Measurements from ENCODE around the gene PCDH9. TPM values are rescaled to one million over a fixed set of nuclear protein-coding genes. Genes with fewer than 3 reads are reported as not detected.

Gene PCDH9
- total RNA-seq, 1 experiment from 2014 or later: 0.11 TPM

DNA sequence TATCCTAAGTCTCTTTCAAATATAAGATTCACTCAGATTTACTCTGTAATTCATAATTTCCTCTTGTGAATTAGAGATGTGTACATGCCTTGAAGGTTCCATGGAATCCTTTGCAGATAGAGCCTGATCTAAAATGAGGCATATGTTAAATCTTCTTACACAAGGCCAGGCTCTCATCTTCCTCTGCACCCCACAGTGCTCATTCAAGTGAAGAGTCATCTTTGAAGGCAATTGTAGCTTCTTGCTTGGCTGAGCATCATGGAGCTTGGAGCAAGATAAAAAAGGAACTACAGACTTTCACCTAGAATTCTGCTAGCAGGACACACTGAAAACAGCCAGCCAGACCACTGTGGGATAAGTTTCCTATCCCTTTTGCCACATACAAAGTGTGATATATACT is 566.4 kb downstream of the PCDH9 start:
- TF ChIP-seq, protein P1, sequence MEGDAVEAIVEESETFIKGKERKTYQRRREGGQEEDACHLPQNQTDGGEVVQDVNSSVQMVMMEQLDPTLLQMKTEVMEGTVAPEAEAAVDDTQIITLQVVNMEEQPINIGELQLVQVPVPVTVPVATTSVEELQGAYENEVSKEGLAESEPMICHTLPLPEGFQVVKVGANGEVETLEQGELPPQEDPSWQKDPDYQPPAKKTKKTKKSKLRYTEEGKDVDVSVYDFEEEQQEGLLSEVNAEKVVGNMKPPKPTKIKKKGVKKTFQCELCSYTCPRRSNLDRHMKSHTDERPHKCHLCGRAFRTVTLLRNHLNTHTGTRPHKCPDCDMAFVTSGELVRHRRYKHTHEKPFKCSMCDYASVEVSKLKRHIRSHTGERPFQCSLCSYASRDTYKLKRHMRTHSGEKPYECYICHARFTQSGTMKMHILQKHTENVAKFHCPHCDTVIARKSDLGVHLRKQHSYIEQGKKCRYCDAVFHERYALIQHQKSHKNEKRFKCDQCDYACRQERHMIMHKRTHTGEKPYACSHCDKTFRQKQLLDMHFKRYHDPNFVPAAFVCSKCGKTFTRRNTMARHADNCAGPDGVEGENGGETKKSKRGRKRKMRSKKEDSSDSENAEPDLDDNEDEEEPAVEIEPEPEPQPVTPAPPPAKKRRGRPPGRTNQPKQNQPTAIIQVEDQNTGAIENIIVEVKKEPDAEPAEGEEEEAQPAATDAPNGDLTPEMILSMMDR (IDR thresholded peaks at IDR 0.05; ENCODE audit: insufficient read depth in 1 of 2, low read depth in 1 of 2, low read length in 1 of 2, severe bottlenecking in 1 of 2, unreplicated experiment in 1 of 2): no peak
- ChIA-PET POLR2A (no interaction called here), CTCF (no interaction called here)
- no peaks in the 10 kb centered on the region for H3K27me3 ChIP-seq (replicated peaks; ENCODE audit: control insufficient read depth, insufficient read depth, low read length)
- DNase-seq: no peak
- Mint-ChIP-seq H3K27me3 (ENCODE audit: insufficient read depth, unreplicated experiment) (peaks cover 5% of the 10 kb centered on the region), H3K36me3 (ENCODE audit: insufficient read depth, unreplicated experiment) (no peaks in the 10 kb centered on the region), H3K9me3 (ENCODE audit: unreplicated experiment) (no peaks in the 10 kb centered on the region), H3K27ac (ENCODE audit: unreplicated experiment) (no peak overlapping the region), H3K4me1 (ENCODE audit: low read depth, unreplicated experiment) (no peaks in the 10 kb centered on the region), H3K4me3 (ENCODE audit: unreplicated experiment) (no peak overlapping the region)
- no peaks in the 10 kb centered on the region for H3K4me1 ChIP-seq
- no TSS peak for BruUV-seq (replicated peaks)
- H3K4me3 ChIP-seq (ENCODE audit: low read depth, low read length): no peak overlapping the region
- no peaks in the 10 kb centered on the region for H3K9me3 ChIP-seq
- intact Hi-C loops (cut with micrococcal nuclease; ENCODE audit: unreplicated experiment): no loop called here
- no peaks in the 10 kb centered on the region for H3K36me3 ChIP-seq (ENCODE audit: control insufficient read depth, insufficient read depth, low read length)

DNA sequence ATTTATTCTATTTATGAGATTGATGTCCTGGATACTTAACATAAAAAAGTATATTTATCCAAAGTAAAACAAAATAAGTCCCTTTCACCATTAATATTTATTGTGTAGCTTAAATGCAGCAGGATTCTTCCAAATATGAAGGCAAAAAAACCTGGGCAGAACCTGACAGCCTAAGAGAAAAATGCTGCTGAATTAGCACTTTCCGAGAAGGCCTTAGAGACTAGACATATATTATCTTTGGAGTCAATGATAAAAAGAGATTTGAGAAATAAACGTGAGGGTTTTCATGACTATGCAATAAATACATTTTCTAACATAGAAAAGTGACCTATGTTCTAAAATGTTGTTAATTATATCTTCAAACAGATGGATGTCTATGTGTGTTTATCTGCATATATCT is 566.9 kb downstream of the PCDH9 start:
- no TSS peak for BruUV-seq (replicated peaks)

DNA sequence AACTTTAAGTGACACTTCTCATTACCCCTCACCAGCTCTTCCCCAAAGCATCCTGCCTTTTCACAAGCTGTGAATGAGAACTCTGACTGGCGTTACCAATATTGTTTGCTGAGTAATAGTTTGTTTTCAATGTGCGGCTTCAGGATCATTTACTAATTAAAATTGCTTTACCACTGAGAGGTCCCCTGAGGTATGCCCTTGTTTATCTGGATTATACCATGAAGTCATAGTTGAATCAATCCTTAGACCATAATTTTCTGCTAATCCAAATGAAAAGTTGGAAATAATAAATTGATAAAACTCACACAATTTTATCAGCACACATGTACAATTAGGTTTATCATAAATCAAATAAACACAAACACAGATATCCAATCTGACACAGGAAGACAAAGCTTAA is 568.8 kb downstream of the PCDH9 start:
- intact Hi-C loops (cut with micrococcal nuclease; ENCODE audit: unreplicated experiment): no loop called here
- BruUV-seq (replicated peaks): no TSS peak
- no peak overlapping the region for H3K4me3 Mint-ChIP-seq (ENCODE audit: unreplicated experiment)
- no peaks in the 10 kb centered on the region for H3K36me3 Mint-ChIP-seq (ENCODE audit: insufficient read depth, unreplicated experiment)
- H3K36me3 ChIP-seq (ENCODE audit: control insufficient read depth, insufficient read depth, low read length): no peaks in the 10 kb centered on the region
- H3K9me3 Mint-ChIP-seq (ENCODE audit: unreplicated experiment): no peaks in the 10 kb centered on the region
- POLR2A ChIA-PET: no interaction called here
- H3K4me3 ChIP-seq (ENCODE audit: low read depth, low read length): no peak overlapping the region
- H3K9me3 ChIP-seq: no peaks in the 10 kb centered on the region
- H3K27ac Mint-ChIP-seq (ENCODE audit: unreplicated experiment): no peak overlapping the region
- TF ChIP-seq, protein P1 (IDR thresholded peaks at IDR 0.05; ENCODE audit: insufficient read depth in 1 of 2, low read depth in 1 of 2, low read length in 1 of 2, severe bottlenecking in 1 of 2, unreplicated experiment in 1 of 2): no peak
- no peaks in the 10 kb centered on the region for H3K4me1 Mint-ChIP-seq (ENCODE audit: low read depth, unreplicated experiment)
- no peak for DNase-seq
- no peaks in the 10 kb centered on the region for H3K27me3 ChIP-seq (replicated peaks; ENCODE audit: control insufficient read depth, insufficient read depth, low read length)
- CTCF ChIA-PET: no interaction called here
- peaks cover 5% of the 10 kb centered on the region for H3K27me3 Mint-ChIP-seq (ENCODE audit: insufficient read depth, unreplicated experiment)
- no peaks in the 10 kb centered on the region for H3K4me1 ChIP-seq

More for the DNA sequence above, 566.9 kb downstream of the PCDH9 start:
- no peak overlapping the region for H3K4me3 ChIP-seq (ENCODE audit: low read depth, low read length)
- TF ChIP-seq, protein P1 (IDR thresholded peaks at IDR 0.05; ENCODE audit: insufficient read depth in 1 of 2, low read depth in 1 of 2, low read length in 1 of 2, severe bottlenecking in 1 of 2, unreplicated experiment in 1 of 2): no peak
- intact Hi-C loops (cut with micrococcal nuclease; ENCODE audit: unreplicated experiment): no loop called here
- peaks cover 5% of the 10 kb centered on the region for H3K27me3 Mint-ChIP-seq (ENCODE audit: insufficient read depth, unreplicated experiment)
- H3K4me1 ChIP-seq: no peaks in the 10 kb centered on the region
- no peaks in the 10 kb centered on the region for H3K9me3 Mint-ChIP-seq (ENCODE audit: unreplicated experiment)
- ChIA-PET CTCF (no interaction called here), POLR2A (no interaction called here)
- H3K4me1 Mint-ChIP-seq (ENCODE audit: low read depth, unreplicated experiment): no peaks in the 10 kb centered on the region
- no peak overlapping the region for H3K4me3 Mint-ChIP-seq (ENCODE audit: unreplicated experiment)
- no peaks in the 10 kb centered on the region for H3K36me3 ChIP-seq (ENCODE audit: control insufficient read depth, insufficient read depth, low read length)
- no peak for DNase-seq
- H3K9me3 ChIP-seq: no peaks in the 10 kb centered on the region
- no peaks in the 10 kb centered on the region for H3K36me3 Mint-ChIP-seq (ENCODE audit: insufficient read depth, unreplicated experiment)
- H3K27me3 ChIP-seq (replicated peaks; ENCODE audit: control insufficient read depth, insufficient read depth, low read length): no peaks in the 10 kb centered on the region
- no peak overlapping the region for H3K27ac Mint-ChIP-seq (ENCODE audit: unreplicated experiment)

Measured in Caco-2 (cell line).